Fibroblast of skin of right quadriceps (primary cell): ENCODE data around the gene EFTUD2.

ENCODE experiments used
- DNase-seq: peaks from one replicate; pipeline ENCODE4 v3.0.0-alpha.2; 2013

Gene EFTUD2

GRCh38 chr17:44925731-44926697 is 26.8 kb upstream of the EFTUD2 start:
- no peak for DNase-seq

- DNase-seq, result no peak
Measured at GRCh38 chr17:44924107-44924544, 24.9 kb upstream of the EFTUD2 start.

GRCh38 chr17:44922746-44923470 is 23.7 kb upstream of the EFTUD2 start:
- no peak for DNase-seq

- DNase-seq, result no peak
Measured at GRCh38 chr17:44922136-44922535, 22.9 kb upstream of the EFTUD2 start.

- DNase-seq, result no peak
Measured at GRCh38 chr17:44921122-44921882, 22.1 kb upstream of the EFTUD2 start.

- DNase-seq, result no peak
Measured at GRCh38 chr17:44920565-44920940, 21.3 kb upstream of the EFTUD2 start.

- DNase-seq, result peak; percentile 72
Measured at GRCh38 chr17:44919885-44920564, 20.8 kb upstream of the EFTUD2 start.

- DNase-seq, result no peak
Measured at GRCh38 chr17:44919411-44919810, 20.2 kb upstream of the EFTUD2 start.

- DNase-seq, result no peak
Measured at GRCh38 chr17:44918006-44918405, 18.8 kb upstream of the EFTUD2 start.

GRCh38 chr17:44917456-44917855 is 18.2 kb upstream of the EFTUD2 start:
- no peak for DNase-seq

GRCh38 chr17:44916781-44917241 is 17.6 kb upstream of the EFTUD2 start:
- peak; percentile 40 for DNase-seq

GRCh38 chr17:44915862-44916780 is 16.9 kb upstream of the EFTUD2 start:
- DNase-seq, result no peak

GRCh38 chr17:44915321-44915726 is 16.1 kb upstream of the EFTUD2 start, which contains the start of gene GFAP:
GFAP (minus strand) TSS chr17:44915500; CDS start chr17:44915486, 14 bp downstream.
- no peak for DNase-seq

GRCh38 chr17:44914698-44915271 is 15.5 kb upstream of the EFTUD2 start:
- no peak for DNase-seq

- DNase-seq, result no peak
Measured at GRCh38 chr17:44914148-44914547, 14.9 kb upstream of the EFTUD2 start.

- DNase-seq, result no peak
Measured at GRCh38 chr17:44913676-44914075, 14.4 kb upstream of the EFTUD2 start.

- no peak for DNase-seq
Measured at GRCh38 chr17:44912763-44913544, 13.7 kb upstream of the EFTUD2 start.

- peak; percentile 42 for DNase-seq
Measured at GRCh38 chr17:44911133-44912001, 12.1 kb upstream of the EFTUD2 start.
